Measurements from ENCODE around the gene MAEL. TPM values are rescaled to one million over a fixed set of nuclear protein-coding genes. Genes with fewer than 3 reads are reported as not detected.

MAEL gene
- total RNA-seq (2021; fragmentation: NEBNext Ultra II Directional; extraction: Animal tissue kit (Norgen Biotek cat#: 25700)) (not detected in 2 replicates), polyA plus RNA-seq (2011; rRNA removed) (0.03 TPM in 1 of 2 replicates, not detected in the other), polyA minus RNA-seq (2011; rRNA and poly(A)+ RNA removed) (not detected in 2 replicates)
- 0.04 TPM for polyA plus RNA-seq (2011; cell fraction: cytosol; rRNA removed)
- polyA plus RNA-seq (2011; cell fraction: nucleus; rRNA removed) = 0.16 TPM
- polyA plus RNA-seq (2012, experiment 1 of 2) = 0.09 TPM in 1 of 4 replicates, not detected in the others
- not detected for polyA plus RNA-seq (2012, experiment 2 of 2)
- polyA plus RNA-seq (2013, experiment 1 of 2) = 0.12 TPM
- 0.17 TPM for polyA plus RNA-seq (2013, experiment 2 of 2)
- not detected for polyA minus RNA-seq (2011; cell fraction: cytosol; rRNA and poly(A)+ RNA removed)
- polyA minus RNA-seq (2011; cell fraction: nucleus; rRNA and poly(A)+ RNA removed) = not detected
- long read RNA-seq, experiment 1 = 0 reads
- long read RNA-seq, experiment 2 = 0 reads

DNA sequence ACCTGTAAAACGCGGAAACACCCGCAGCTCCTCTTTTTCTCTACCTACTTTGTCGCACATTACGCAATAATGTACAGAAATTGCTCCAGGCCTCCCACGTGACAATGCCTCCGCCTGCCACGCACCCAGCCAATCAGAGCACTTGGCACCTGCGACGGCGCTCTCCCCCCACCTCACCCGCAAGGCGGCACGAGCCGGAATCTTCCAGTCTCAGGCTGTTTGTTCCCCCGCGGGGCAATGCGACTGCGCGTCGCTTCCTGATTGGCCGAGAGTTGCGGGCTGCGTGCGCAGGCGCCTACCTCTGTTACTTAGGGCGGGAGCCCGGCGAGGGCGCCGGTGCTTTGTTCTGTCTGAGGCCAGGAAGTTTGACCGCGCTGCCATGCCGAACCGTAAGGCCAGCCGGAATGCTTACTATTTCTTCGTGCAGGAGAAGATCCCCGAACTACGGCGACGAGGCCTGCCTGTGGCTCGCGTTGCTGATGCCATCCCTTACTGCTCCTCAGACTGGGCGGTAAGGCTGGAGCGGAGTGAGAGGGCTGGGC, at the start of gene MAEL:
Gene MAEL, plus strand, starts transcription at position 307 of the 542 bp plus-strand sequence. Its CDS starts 73 bp downstream, at position 380.
- Histone ChIP-seq H2BK20ac (ENCODE audit: low read length) (no peak within 1 kb of the TSS), H3K4ac (replicated peaks; ENCODE audit: insufficient read length, low read depth, low read length) (no peak within 1 kb of the TSS)
- CTCF ChIA-PET (ENCODE audit: partially characterized antibody) = interaction anchor here (1.3 kb wide), 1 partner anchor 65 kb away, joined by 6 read pairs; no protein-coding TSS in a partner anchor

More for the DNA sequence above, at the start of gene MAEL:
- Histone ChIP-seq H3K14ac (ENCODE audit: insufficient read length) (no peak within 1 kb of the TSS), H3K23ac (ENCODE audit: insufficient read length) (no peak within 1 kb of the TSS), H3K79me1 (ENCODE audit: low read depth, low read length) (no peaks in the 10 kb centered on the region), H4K8ac (ENCODE audit: extremely low read depth, insufficient read depth, low read length) (no peak within 1 kb of the TSS), H2BK5ac (ENCODE audit: low read depth, low read length) (no peak within 1 kb of the TSS), H2AFZ (ENCODE audit: low read length) (0 out of 2 replicates have a peak within 1 kb of the TSS, but pooled peaks have one; percentile 58), H3K23me2 (ENCODE audit: low read depth, low read length) (no peaks in the 10 kb centered on the region), H2BK15ac (ENCODE audit: low read length) (no peak within 1 kb of the TSS), H3K4me3 (ENCODE audit: extremely low read depth in 1 of 4, insufficient read depth in 2 of 4, low read depth in 3 of 4, low read length in 4 of 4) (no peak within 1 kb of the TSS), H3K56ac (replicated peaks; ENCODE audit: insufficient read length, low read depth, low read length) (no peak within 1 kb of the TSS), H4K20me1 (replicated peaks in 1 of 2; ENCODE audit: control insufficient read depth in 1 of 2, insufficient read depth in 2 of 2, low read length in 2 of 2) (no peaks in the 10 kb centered on the region), H3K36me3 (ENCODE audit: control insufficient read depth in 2 of 4, insufficient read depth in 4 of 4, low read length in 3 of 4) (no peaks in the 10 kb centered on the region), H2BK12ac (ENCODE audit: low read depth, low read length) (peak within 1 kb of the TSS; percentile 53; the same call in 1 of the 2 replicates), H3K4me2 (ENCODE audit: insufficient read depth in 1 of 2, low read depth in 2 of 2, low read length in 2 of 2) (no peak within 1 kb of the TSS), H3K4me1 (replicated peaks in 1 of 4; ENCODE audit: control insufficient read depth in 3 of 4, insufficient read depth in 4 of 4, low read length in 3 of 4) (no peaks in the 10 kb centered on the region), H3K27ac (ENCODE audit: low read depth, low read length) (no peak within 1 kb of the TSS), H3K9ac (replicated peaks in 1 of 4; ENCODE audit: extremely low read depth in 1 of 4, low read depth in 3 of 4, low read length in 3 of 4) (no peak within 1 kb of the TSS), H3K18ac (ENCODE audit: extremely low read depth, low read length) (no peak within 1 kb of the TSS; the same call in 1 of the 2 replicates), H4K91ac (replicated peaks; ENCODE audit: insufficient read length, low read length) (no peak within 1 kb of the TSS), H2AK5ac (ENCODE audit: low read depth, low read length) (no peak within 1 kb of the TSS), H3K79me2 (ENCODE audit: control insufficient read depth in 1 of 2, insufficient read depth in 2 of 2, low read length in 2 of 2) (no peaks in the 10 kb centered on the region), H2BK120ac (replicated peaks; ENCODE audit: low read depth, low read length) (no peak within 1 kb of the TSS), H3K27me3 (replicated peaks in 1 of 4; ENCODE audit: control insufficient read depth in 3 of 4, extremely low read depth in 1 of 4, insufficient read depth in 3 of 4, low read length in 3 of 4) (no peaks in the 10 kb centered on the region; a peak in 1 of 7 replicates), H3K9me3 (ENCODE audit: insufficient read depth in 2 of 2, low read depth in 1 of 2, low read length in 1 of 2) (no peaks in the 10 kb centered on the region), H4K5ac (ENCODE audit: insufficient read length, low read depth, low read length) (no peak within 1 kb of the TSS)
- TF ChIP-seq, protein P1, sequence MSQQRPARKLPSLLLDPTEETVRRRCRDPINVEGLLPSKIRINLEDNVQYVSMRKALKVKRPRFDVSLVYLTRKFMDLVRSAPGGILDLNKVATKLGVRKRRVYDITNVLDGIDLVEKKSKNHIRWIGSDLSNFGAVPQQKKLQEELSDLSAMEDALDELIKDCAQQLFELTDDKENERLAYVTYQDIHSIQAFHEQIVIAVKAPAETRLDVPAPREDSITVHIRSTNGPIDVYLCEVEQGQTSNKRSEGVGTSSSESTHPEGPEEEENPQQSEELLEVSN (IDR thresholded peaks at IDR 0.05) = peak; percentile 76; the same call in 1 of the 2 replicates
- TF ChIP-seq TCF12 (IDR thresholded peaks at IDR 0.05; ENCODE audit: low read depth, low read length) (no peak), CEBPB (IDR thresholded peaks at IDR 0.05; ENCODE audit: low read depth, low read length) (peak; percentile 92)
- POLR2A ChIA-PET (ENCODE audit: partially characterized antibody) = no interaction called here
- FAIRE-seq (no peak), DNase-seq (ENCODE audit: low read depth in 1 of 2, low spot score in 2 of 2) (no peak)
- WGBS, 2 experiments (ENCODE audit: extremely low coverage in 1 of 2, insufficient coverage in 1 of 2, insufficient read length in 1 of 2, insufficient replicate concordance in 2 of 2, low coverage in 1 of 2, low lambda C conversion rate in 2 of 2, missing lambda C conversion rate in 1 of 2) = 93% methylated on average over 45 of the region's 45 CpGs; no CpG with 5 or more reads in 1 of the 2 experiments

Data from H1 (cell line).